Omental fat pad (tissue), 4 donors: Measurements from ENCODE around the gene TMEM205. TPM values are rescaled to one million over a fixed set of nuclear protein-coding genes. Genes with fewer than 3 reads are reported as not detected.

ENCODE experiments used
- ATAC-seq: fragments of 150-250 bp; one replicate; pipeline ENCODE4 v1.9.1; 2016; ENCODE audit warnings: mild to moderate bottlenecking, moderate library complexity; ENCODE audit not compliant: low FRiP score
- DNase-seq: peaks from one replicate; pipeline ENCODE4 v3.0.0-alpha.2; 2019; ENCODE audit warnings: low spot score
- CTCF ChIP-seq, 3 donors: fragments of 450-650 bp; IDR thresholded peaks; one replicate each; pipeline ENCODE4 v1.5.1; 2016 to 2017; ENCODE audit warnings: antibody characterized with exemption in 3 of 3, mild to moderate bottlenecking in 3 of 3, moderate library complexity in 2 of 3
- total RNA-seq, 4 donors: library from RNA; depleted of rRNA; stranded (reverse); fragments of >200 nt; gene quantifications; one replicate each; pipeline ENCODE4 v1.1.0, GENCODE V29; 2016

Gene TMEM205
- total RNA-seq, 4 donors from 2014 or later = 144 to 252 (median 185) TPM

- peak; percentile 94 for DNase-seq
Measured at GRCh38 chr19:11293433-11294389, 52.4 kb downstream of the TMEM205 start.

More at GRCh38 chr19:11293433-11294389, 52.4 kb downstream of the TMEM205 start:
- ATAC-seq = peak; percentile 100
- TF ChIP-seq CTCF (IDR thresholded peaks at IDR 0.05) = peak in 1 of 3 donors; percentile 98

Other genes with a start within 250 kb of the TMEM205 start
- gene SPC24, start 190.5 kb downstream of the TMEM205 start, total RNA-seq = 1 to 10 TPM; 1.2 to 2.8 (median 1.5) TPM
- gene KANK2, start 148.7 kb downstream of the TMEM205 start, total RNA-seq = 100 to 1,000 TPM; 177 to 383 (median 325) TPM
- gene ANGPTL8, start 106.6 kb downstream of the TMEM205 start, total RNA-seq = 1 to 10 TPM; 1.2 to 4.7 (median 2.9) TPM
- 100 to 1,000 TPM in 1 of 4 donors, 10 to 100 TPM in 3; 17.1 to 109 (median 41.4) TPM for gene DOCK6, start 83.7 kb downstream of the TMEM205 start, total RNA-seq
- gene TSPAN16, start 50.1 kb downstream of the TMEM205 start, total RNA-seq = not detected
- 10 to 100 TPM in 3 of 4 donors, 1 to 10 TPM in 1; 8.6 to 33.3 (median 16.8) TPM for gene RAB3D, start 6.6 kb downstream of the TMEM205 start, total RNA-seq
- gene CCDC159, start 251 bp upstream of the TMEM205 start, total RNA-seq = 10 to 100 TPM; 12.0 to 22.4 (median 16.6) TPM
- gene PLPPR2, start 9.2 kb upstream of the TMEM205 start, total RNA-seq = 10 to 100 TPM in 3 of 4 donors, 1 to 10 TPM in 1; 10.0 to 30.6 (median 13.9) TPM
- gene SWSAP1, start 28.4 kb upstream of the TMEM205 start, total RNA-seq = 1 to 10 TPM in 3 of 4 donors, under 1 TPM in 1; 0.48 to 3.8 (median 1.6) TPM
- 10 to 100 TPM in 1 of 4 donors, 1 to 10 TPM in 3; 3.8 to 13.7 (median 6.3) TPM for gene EPOR, start 38.0 kb upstream of the TMEM205 start, total RNA-seq
- 10 to 100 TPM in 1 of 4 donors, 1 to 10 TPM in 3; 5.9 to 22.9 (median 7.3) TPM for gene RGL3, start 73.0 kb upstream of the TMEM205 start, total RNA-seq
- gene ODAD3, start 88.9 kb upstream of the TMEM205 start, total RNA-seq = under 1 TPM in 1 of 4 donors, not detected in 3; 0.46 TPM
- 100 to 1,000 TPM in 1 of 4 donors, 10 to 100 TPM in 3; 65.6 to 101 (median 87.6) TPM for gene PRKCSH, start 89.4 kb upstream of the TMEM205 start, total RNA-seq
- not detected for gene ELAVL3, start 134.8 kb upstream of the TMEM205 start, total RNA-seq
- 1 to 10 TPM; 3.3 to 8.4 (median 5.3) TPM for gene ZNF653, start 159.6 kb upstream of the TMEM205 start, total RNA-seq
- gene ECSIT, start 182.9 kb upstream of the TMEM205 start, total RNA-seq = 10 to 100 TPM; 25.0 to 63.1 (median 33.2) TPM
- gene CNN1, start 192.6 kb upstream of the TMEM205 start, total RNA-seq = 10 to 100 TPM in 2 of 4 donors, 1 to 10 TPM in 2; 6.4 to 43.8 (median 14.5) TPM
- 10 to 100 TPM; 32.0 to 39.8 (median 33.7) TPM for gene ELOF1, start 213.0 kb upstream of the TMEM205 start, total RNA-seq
- gene ACP5, start 231.4 kb upstream of the TMEM205 start, total RNA-seq = 100 to 1,000 TPM in 1 of 4 donors, 10 to 100 TPM in 3; 24.4 to 133 (median 36.1) TPM